RWPE1 (cell line): ENCODE results near the gene KASH5.
A peak's percentile ranks its signal among the peaks of the same experiment; 100 is the strongest.

Experiments used
- CTCF ChIA-PET: fragments of 350-600 bp; sonication (Branson Sonifier 250); formaldehyde crosslinking; extraction: SDS; loops from one replicate; lab custom pipeline; 2021; lab: Yijun Ruan, JAX
- POLR2A ChIA-PET: fragments of 400-600 bp; formaldehyde crosslinking; extraction: SDS; loops from one replicate; lab custom pipeline; 2020; ENCODE audit warnings: antibody characterized with exemption; ENCODE audit not compliant: low non-redundant PET; lab: Yijun Ruan, JAX
- DNase-seq: peaks from one replicate; pipeline ENCODE4 v3.0.0; 2012; ENCODE audit warnings: low spot score
- H3K27ac ChIP-seq: fragments of 450-650 bp; 2 replicates; pipeline ENCODE4 v1.5.1; 2017
- TF ChIP-seq, protein P1 (sequence below): fragments of 450-650 bp; conservative IDR thresholded peaks from 2 replicates; pipeline ENCODE4 v1.5.1; 2017; ENCODE audit warnings: low read depth, mild to moderate bottlenecking

KASH5 gene

DNA sequence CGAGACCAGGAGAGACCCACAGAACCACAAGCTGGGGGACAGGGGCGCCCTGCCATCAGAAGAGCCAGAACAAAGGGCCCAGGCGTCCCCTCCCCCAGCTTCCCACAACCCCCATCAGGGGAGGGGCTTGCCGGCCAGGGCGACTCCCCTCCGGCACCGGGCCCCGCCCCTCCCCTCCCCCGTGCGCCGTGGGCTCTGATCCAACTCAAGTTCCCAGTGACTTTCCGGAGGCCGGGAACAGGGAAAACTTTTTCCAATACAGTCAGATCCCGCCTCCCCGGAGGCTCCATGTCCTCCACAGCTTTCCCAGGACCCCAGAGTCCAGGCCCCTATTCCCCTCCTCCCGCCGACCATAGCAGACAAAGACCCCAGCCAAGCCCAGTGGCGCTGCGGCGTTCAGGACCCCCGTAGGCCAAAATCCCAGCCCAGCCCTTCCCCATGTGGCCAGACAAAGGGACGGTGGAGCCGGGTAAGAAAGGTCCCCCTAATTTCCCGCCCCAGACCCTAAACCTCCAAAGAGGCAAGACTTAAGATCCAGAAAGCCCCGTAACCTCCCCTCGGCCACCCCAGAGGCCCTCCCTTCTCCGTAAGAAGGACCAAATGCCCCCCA lies 26.5 kb upstream of the KASH5 start:
- peak overlapping the region; percentile 88 for H3K27ac ChIP-seq
- peak; percentile 72 for DNase-seq
- TF ChIP-seq, protein P1, sequence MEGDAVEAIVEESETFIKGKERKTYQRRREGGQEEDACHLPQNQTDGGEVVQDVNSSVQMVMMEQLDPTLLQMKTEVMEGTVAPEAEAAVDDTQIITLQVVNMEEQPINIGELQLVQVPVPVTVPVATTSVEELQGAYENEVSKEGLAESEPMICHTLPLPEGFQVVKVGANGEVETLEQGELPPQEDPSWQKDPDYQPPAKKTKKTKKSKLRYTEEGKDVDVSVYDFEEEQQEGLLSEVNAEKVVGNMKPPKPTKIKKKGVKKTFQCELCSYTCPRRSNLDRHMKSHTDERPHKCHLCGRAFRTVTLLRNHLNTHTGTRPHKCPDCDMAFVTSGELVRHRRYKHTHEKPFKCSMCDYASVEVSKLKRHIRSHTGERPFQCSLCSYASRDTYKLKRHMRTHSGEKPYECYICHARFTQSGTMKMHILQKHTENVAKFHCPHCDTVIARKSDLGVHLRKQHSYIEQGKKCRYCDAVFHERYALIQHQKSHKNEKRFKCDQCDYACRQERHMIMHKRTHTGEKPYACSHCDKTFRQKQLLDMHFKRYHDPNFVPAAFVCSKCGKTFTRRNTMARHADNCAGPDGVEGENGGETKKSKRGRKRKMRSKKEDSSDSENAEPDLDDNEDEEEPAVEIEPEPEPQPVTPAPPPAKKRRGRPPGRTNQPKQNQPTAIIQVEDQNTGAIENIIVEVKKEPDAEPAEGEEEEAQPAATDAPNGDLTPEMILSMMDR, result no peak
- CTCF ChIA-PET, result interaction anchor here (0.5 kb wide), 1 partner anchor 41 kb away, joined by 3 read pairs; no protein-coding TSS in a partner anchor
- POLR2A ChIA-PET, result interaction anchor here (0.5 to 0.7 kb wide), 4 partner anchors 13 to 216 kb away, joined by 3 to 7 read pairs (median 3); partner anchors contain the start of gene ALDH16A1

DNA sequence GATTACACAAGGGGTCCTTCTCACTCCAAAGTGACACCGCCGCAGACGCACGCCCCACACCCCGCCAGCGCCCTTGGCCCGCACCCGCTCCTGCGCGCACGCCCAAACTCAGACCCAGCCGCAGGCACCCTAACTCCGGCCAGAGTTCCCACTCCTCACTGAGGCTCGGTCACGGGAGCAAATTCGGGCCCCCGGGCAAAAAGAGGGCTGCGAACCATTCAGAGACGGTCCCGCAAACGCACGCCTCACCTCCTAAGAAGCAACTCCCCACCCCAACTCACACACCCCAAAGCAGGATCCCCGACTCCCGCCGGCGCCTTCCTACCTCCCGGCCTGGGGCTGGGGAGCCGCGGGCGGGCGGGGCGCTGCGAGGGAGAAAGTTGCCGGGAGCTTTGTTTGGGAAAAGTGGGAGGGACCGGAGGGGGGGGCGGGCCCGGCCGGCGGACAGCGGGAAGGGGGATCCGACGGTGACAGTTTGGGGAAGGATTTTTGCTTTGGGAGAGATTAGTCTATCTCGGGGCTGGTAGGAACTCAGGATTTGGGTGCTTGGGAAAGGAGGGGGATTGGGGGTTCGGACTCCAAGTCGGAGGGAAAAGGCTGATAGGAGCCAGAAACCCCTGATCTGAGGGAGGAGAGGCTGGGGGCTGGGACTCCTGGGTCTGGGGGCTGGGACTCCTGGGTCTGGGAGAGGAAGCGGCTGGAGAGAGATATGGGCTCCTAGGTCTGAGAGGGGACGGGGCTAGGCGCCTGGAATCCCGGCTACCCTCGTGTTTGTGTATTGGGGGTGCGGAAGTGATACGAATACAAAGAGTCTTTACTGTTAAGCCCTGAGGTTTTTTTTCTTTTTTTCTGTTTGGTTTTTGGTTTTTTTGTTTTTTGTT lies 25.8 kb upstream of the KASH5 start, which contains the start of gene TEAD2:
TEAD2 (minus strand) TSS at position 369 of the 881 bp plus-strand sequence. CDS start 2,341 bp downstream, outside the sequence.
- TF ChIP-seq, protein P1, result no peak
- CTCF ChIA-PET, result interaction anchor here (0.6 to 0.7 kb wide), 2 partner anchors 130 to 1772 kb away, joined by 3 to 4 read pairs; no protein-coding TSS in a partner anchor
- peak; percentile 78 for DNase-seq
- H3K27ac ChIP-seq, result peak within 1 kb of the TSS; percentile 88
- POLR2A ChIA-PET, result interaction anchor here (0.6 to 0.7 kb wide), 3 partner anchors 91 to 215 kb away, joined by 3 to 7 read pairs (median 3); partner anchors contain the start of gene ALDH16A1

DNA sequence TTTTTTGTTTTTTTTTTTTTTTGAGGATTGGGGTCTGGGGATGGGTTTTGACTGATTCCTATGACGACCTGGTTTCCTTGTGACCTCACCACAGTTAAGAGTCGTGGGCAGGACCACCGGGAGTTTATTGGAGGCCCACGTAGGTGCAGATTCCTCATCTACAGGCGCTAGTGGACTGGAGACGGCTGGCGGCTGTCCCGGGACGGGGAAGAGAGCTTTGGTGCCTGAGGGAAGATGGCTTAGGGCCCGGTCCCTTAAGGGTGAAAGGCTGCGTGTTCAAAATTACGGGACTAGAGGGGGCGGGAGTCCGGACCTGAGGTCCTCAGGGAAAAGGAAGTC lies 25.2 kb upstream of the KASH5 start:
- ChIA-PET POLR2A (no interaction called here), CTCF (interaction anchor here (0.6 to 0.8 kb wide), 3 partner anchors 62 to 1771 kb away, joined by 3 to 4 read pairs (median 4); partner anchors contain the start of gene GFY)
- TF ChIP-seq, protein P1, result no peak
- no peak for DNase-seq
- H3K27ac ChIP-seq, result peak overlapping the region; percentile 88

DNA sequence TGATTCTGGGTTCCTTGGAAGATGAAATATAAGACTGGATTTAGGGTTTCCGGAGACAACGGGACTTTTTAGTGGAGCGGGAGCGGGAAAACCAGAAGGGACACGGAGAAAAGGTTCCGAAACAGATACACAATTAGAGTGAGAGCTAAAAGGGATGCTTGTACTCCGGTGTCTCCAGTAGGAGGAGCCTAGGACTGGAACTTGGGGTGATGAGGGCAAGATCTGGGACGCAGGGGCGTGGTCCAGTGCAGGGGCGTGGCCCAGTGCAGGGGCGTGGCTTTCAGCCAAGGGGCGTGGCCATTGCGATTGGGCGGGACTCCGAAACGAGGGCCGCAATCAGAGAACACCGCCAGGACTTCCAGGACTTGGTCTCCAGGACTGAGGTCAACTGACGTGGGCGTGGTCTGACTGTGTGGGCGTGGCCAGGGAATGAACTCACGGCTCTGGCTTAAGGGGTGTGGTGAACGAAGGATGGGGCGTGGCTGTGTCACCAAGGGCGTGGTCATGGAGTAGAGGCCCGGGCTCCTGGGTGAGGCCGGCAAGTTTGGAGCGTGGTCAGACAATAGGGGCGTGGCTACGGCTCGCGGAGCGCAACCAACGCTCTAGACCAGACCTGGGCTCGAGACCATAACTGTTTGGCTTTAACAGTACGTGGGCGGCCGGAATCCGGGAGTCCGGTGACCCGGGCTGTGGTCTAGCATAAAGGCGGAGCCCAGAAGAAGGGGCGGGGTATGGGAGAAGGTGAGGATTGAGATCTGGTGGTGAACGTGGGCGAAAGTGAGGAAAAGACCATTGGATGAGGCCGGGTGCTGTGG lies 24.6 kb upstream of the KASH5 start, which contains the start of gene DKKL1:
DKKL1 (plus strand) TSS at position 610 of the 815 bp plus-strand sequence; CDS start at position 732, 122 bp downstream.
- peak; percentile 99 for DNase-seq
- CTCF ChIA-PET, result interaction anchor here (0.6 to 0.8 kb wide), 3 partner anchors 62 to 1771 kb away, joined by 3 to 4 read pairs (median 4); partner anchors contain the start of gene GFY
- TF ChIP-seq, protein P1, result peak; percentile 31
- POLR2A ChIA-PET, result no interaction called here
- H3K27ac ChIP-seq, result peak within 1 kb of the TSS; percentile 88

DNA sequence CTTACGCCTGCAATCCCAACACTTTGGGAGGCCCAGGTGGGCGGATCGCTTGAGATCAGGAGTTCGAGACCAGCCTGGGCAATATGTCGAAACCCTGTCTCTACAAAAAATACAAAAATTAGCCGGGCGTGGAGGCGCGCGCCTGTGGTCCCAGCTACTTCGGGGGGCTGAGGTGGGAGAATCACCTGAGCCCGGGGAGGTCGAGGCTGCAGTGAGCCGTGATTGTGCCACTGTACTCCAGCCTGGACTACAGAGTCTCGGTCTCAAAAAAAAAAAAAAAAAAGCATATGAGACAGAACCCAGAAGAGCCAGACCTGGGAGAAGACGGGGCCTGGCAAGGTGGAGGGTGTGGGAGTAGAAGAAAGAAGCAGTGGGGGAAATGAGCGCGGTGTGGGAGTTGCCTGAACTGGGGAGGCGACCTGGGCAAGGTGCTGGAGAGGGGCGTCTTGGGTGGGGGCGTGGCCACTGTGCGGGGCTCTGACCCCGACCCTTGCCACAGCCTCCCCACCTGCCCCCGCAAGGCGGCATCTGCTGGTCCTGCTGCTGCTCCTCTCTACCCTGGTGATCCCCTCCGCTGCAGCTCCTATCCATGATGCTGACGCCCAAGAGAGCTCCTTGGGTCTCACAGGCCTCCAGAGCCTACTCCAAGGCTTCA lies 23.8 kb upstream of the KASH5 start:
- TF ChIP-seq, protein P1, result no peak
- H3K27ac ChIP-seq, result peak overlapping the region; percentile 88
- CTCF ChIA-PET, result no interaction called here
- no peak for DNase-seq
- POLR2A ChIA-PET, result no interaction called here
